Measurements from ENCODE around the gene FBXW4. TPM values are rescaled to one million over a fixed set of nuclear protein-coding genes. Genes with fewer than 3 reads are reported as not detected.

Gene FBXW4
- total RNA-seq, 1 experiment from 2014 or later: 15.7 TPM

- CTCF ChIA-PET: no interaction called here
- H3K4me1 Mint-ChIP-seq (ENCODE audit: low read depth, unreplicated experiment): no peaks in the 10 kb centered on the region
- DNase-seq: no peak
- no peak overlapping the region for H3K27ac Mint-ChIP-seq (ENCODE audit: unreplicated experiment)
- TF ChIP-seq CTCF (IDR thresholded peaks at IDR 0.05; ENCODE audit: unreplicated experiment): no peak
- H3K27me3 Mint-ChIP-seq (ENCODE audit: unreplicated experiment): no peaks in the 10 kb centered on the region
- no peak overlapping the region for H3K4me3 Mint-ChIP-seq (ENCODE audit: low read depth, unreplicated experiment)
- intact Hi-C loops (cut with micrococcal nuclease; ENCODE audit: unreplicated experiment): no loop called here
- no TSS peak for BruUV-seq (replicated peaks)
- no peaks in the 10 kb centered on the region for H3K9me3 Mint-ChIP-seq (ENCODE audit: low read depth, unreplicated experiment)
- H3K36me3 Mint-ChIP-seq (ENCODE audit: insufficient read depth, unreplicated experiment): no peaks in the 10 kb centered on the region
Measured at GRCh38 chr10:101651336-101651735, 43.6 kb downstream of the FBXW4 start.

GRCh38 chr10:101650863-101651262, 44.1 kb downstream of the FBXW4 start:
- Mint-ChIP-seq H3K36me3 (ENCODE audit: insufficient read depth, unreplicated experiment) (no peaks in the 10 kb centered on the region), H3K27ac (ENCODE audit: unreplicated experiment) (no peak overlapping the region), H3K4me1 (ENCODE audit: low read depth, unreplicated experiment) (no peaks in the 10 kb centered on the region), H3K9me3 (ENCODE audit: low read depth, unreplicated experiment) (no peaks in the 10 kb centered on the region), H3K27me3 (ENCODE audit: unreplicated experiment) (no peaks in the 10 kb centered on the region), H3K4me3 (ENCODE audit: low read depth, unreplicated experiment) (no peak overlapping the region)
- intact Hi-C loops (cut with micrococcal nuclease; ENCODE audit: unreplicated experiment): no loop called here
- BruUV-seq (replicated peaks): no TSS peak
- DNase-seq: no peak
- no peak for TF ChIP-seq CTCF (IDR thresholded peaks at IDR 0.05; ENCODE audit: unreplicated experiment)
- CTCF ChIA-PET: no interaction called here

DNA sequence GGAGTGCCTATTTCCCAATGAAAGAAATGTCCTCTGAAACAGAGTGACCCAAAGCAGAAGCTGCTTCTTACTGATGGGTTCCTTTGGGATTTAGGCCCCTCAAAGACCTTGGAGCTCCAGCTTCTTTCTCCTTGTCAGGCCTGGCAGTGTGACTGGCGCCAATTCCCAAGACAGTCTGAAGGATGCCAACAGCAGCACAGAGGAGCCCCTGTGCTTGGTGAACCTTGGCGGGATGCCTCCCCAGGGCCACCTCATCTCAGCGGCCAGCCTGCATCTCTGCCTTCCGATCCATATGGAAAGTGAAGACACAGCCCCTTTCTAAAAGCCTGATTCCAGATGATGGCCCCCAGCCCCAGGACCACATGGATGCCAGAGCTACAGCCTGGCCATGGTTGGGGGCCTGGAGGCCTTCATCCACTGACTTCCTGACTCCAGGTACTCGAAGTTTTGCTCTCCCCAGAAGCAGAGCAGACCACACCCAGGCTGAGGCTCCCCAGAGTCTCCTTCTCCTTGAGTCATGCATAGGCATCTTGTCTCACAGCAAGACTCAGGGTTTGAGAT, 45.4 kb downstream of the FBXW4 start:
- no peak overlapping the region for H3K27ac Mint-ChIP-seq (ENCODE audit: unreplicated experiment)
- H3K9me3 Mint-ChIP-seq (ENCODE audit: low read depth, unreplicated experiment): no peaks in the 10 kb centered on the region
- CTCF ChIA-PET: no interaction called here
- intact Hi-C loops (cut with micrococcal nuclease; ENCODE audit: unreplicated experiment): no loop called here
- no TSS peak for BruUV-seq (replicated peaks)
- no peak overlapping the region for H3K4me3 Mint-ChIP-seq (ENCODE audit: low read depth, unreplicated experiment)
- H3K4me1 Mint-ChIP-seq (ENCODE audit: low read depth, unreplicated experiment): no peaks in the 10 kb centered on the region
- no peaks in the 10 kb centered on the region for H3K36me3 Mint-ChIP-seq (ENCODE audit: insufficient read depth, unreplicated experiment)
- DNase-seq: no peak
- no peak for TF ChIP-seq CTCF (IDR thresholded peaks at IDR 0.05; ENCODE audit: unreplicated experiment)
- no peaks in the 10 kb centered on the region for H3K27me3 Mint-ChIP-seq (ENCODE audit: unreplicated experiment)

- no peaks in the 10 kb centered on the region for H3K27me3 Mint-ChIP-seq (ENCODE audit: unreplicated experiment)
- CTCF ChIA-PET: interaction anchor here (0.5 to 0.9 kb wide), 2 partner anchors 12 to 477 kb away, joined by 3 to 4 read pairs; no protein-coding TSS in a partner anchor
- H3K9me3 Mint-ChIP-seq (ENCODE audit: low read depth, unreplicated experiment): no peaks in the 10 kb centered on the region
- no peak for TF ChIP-seq CTCF (IDR thresholded peaks at IDR 0.05; ENCODE audit: unreplicated experiment)
- no peak overlapping the region for H3K4me3 Mint-ChIP-seq (ENCODE audit: low read depth, unreplicated experiment)
- BruUV-seq (replicated peaks): no TSS peak
- intact Hi-C loops (cut with micrococcal nuclease; ENCODE audit: unreplicated experiment): no loop called here
- H3K27ac Mint-ChIP-seq (ENCODE audit: unreplicated experiment): no peak overlapping the region
- no peaks in the 10 kb centered on the region for H3K4me1 Mint-ChIP-seq (ENCODE audit: low read depth, unreplicated experiment)
- no peaks in the 10 kb centered on the region for H3K36me3 Mint-ChIP-seq (ENCODE audit: insufficient read depth, unreplicated experiment)
- no peak for DNase-seq
Measured at GRCh38 chr10:101647255-101647654, 47.7 kb downstream of the FBXW4 start.
